Measurements from ENCODE around the gene RPTOR. TPM values are rescaled to one million over a fixed set of nuclear protein-coding genes. Genes with fewer than 3 reads are reported as not detected.

Gene RPTOR
- total RNA-seq, 4 donors from 2014 or later = 19.0 to 48.3 (median 27.3) TPM

- H3K4me3 ChIP-seq = no peak overlapping the region
- no peaks in the 10 kb centered on the region for H3K27me3 ChIP-seq
- H3K36me3 ChIP-seq = no peaks in the 10 kb centered on the region
- intact Hi-C loops (cut with DNase I; ENCODE audit: low total_unique reads) = no loop called here
- peaks cover 3 to 8% of the 10 kb centered on the region in 2 donors for H3K4me1 ChIP-seq
- no peaks in the 10 kb centered on the region for H3K9me3 ChIP-seq
- H3K27ac ChIP-seq = no peak overlapping the region
- TF ChIP-seq, protein P1, sequence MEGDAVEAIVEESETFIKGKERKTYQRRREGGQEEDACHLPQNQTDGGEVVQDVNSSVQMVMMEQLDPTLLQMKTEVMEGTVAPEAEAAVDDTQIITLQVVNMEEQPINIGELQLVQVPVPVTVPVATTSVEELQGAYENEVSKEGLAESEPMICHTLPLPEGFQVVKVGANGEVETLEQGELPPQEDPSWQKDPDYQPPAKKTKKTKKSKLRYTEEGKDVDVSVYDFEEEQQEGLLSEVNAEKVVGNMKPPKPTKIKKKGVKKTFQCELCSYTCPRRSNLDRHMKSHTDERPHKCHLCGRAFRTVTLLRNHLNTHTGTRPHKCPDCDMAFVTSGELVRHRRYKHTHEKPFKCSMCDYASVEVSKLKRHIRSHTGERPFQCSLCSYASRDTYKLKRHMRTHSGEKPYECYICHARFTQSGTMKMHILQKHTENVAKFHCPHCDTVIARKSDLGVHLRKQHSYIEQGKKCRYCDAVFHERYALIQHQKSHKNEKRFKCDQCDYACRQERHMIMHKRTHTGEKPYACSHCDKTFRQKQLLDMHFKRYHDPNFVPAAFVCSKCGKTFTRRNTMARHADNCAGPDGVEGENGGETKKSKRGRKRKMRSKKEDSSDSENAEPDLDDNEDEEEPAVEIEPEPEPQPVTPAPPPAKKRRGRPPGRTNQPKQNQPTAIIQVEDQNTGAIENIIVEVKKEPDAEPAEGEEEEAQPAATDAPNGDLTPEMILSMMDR (IDR thresholded peaks at IDR 0.05) = no peak
- TF ChIP-seq POLR2A (IDR thresholded peaks at IDR 0.05) = no peak
- no peak for DNase-seq
These were observed 437.9 kb downstream of the RPTOR start for GRCh38 chr17:80982426-80982974.

DNA sequence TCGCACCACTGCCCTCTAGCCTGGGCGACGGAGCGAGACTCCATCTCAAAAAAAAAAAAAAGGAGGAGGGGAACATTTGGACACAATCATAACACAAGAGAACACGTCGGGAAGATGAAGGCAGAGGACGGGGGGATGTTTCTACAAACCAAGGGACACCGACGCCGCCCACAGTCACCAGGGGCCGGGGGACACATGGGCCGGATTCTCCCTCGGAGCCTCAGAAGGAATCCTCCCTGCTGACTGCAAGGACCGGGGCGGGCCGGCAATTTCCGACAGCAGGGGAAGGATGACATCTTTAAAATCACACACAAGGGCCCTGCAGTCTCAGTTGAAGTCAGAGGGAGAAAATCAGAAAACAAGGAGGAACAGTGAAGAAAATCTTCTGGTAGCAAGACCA lies 438.9 kb downstream of the RPTOR start:
- intact Hi-C loops (cut with DNase I; ENCODE audit: low total_unique reads) = no loop called here
- H3K9me3 ChIP-seq = no peaks in the 10 kb centered on the region
- H3K36me3 ChIP-seq = no peaks in the 10 kb centered on the region
- no peak for DNase-seq
- TF ChIP-seq POLR2A (IDR thresholded peaks at IDR 0.05) = no peak
- TF ChIP-seq, protein P1 (IDR thresholded peaks at IDR 0.05) = no peak
- H3K27ac ChIP-seq = no peak overlapping the region
- H3K4me3 ChIP-seq = no peak overlapping the region
- peaks cover 3 to 8% of the 10 kb centered on the region in 2 donors for H3K4me1 ChIP-seq
- no peaks in the 10 kb centered on the region for H3K27me3 ChIP-seq

- H3K27ac ChIP-seq = no peak overlapping the region
- TF ChIP-seq, protein P1 (IDR thresholded peaks at IDR 0.05) = no peak
- no peak for TF ChIP-seq POLR2A (IDR thresholded peaks at IDR 0.05)
- no peak overlapping the region for H3K4me3 ChIP-seq
- no peaks in the 10 kb centered on the region for H3K9me3 ChIP-seq
- DNase-seq = peak in 1 of 2 donors; percentile 35
- no peaks in the 10 kb centered on the region for H3K36me3 ChIP-seq
- intact Hi-C loops (cut with DNase I; ENCODE audit: low total_unique reads) = no loop called here
- H3K4me1 ChIP-seq = peaks cover 3 to 8% of the 10 kb centered on the region in 2 donors
- H3K27me3 ChIP-seq = no peaks in the 10 kb centered on the region
These were observed 440.1 kb downstream of the RPTOR start for GRCh38 chr17:80984749-80985148.

GRCh38 chr17:80986046-80986445 lies 441.4 kb downstream of the RPTOR start:
- Histone ChIP-seq H3K4me3 (no peak overlapping the region), H3K36me3 (no peaks in the 10 kb centered on the region), H3K9me3 (no peaks in the 10 kb centered on the region), H3K4me1 (peaks cover under 1 to 6% of the 10 kb centered on the region in 2 donors), H3K27me3 (no peaks in the 10 kb centered on the region), H3K27ac (no peak overlapping the region)
- TF ChIP-seq POLR2A (IDR thresholded peaks at IDR 0.05) = no peak
- TF ChIP-seq, protein P1 (IDR thresholded peaks at IDR 0.05) = no peak
- intact Hi-C loops (cut with DNase I; ENCODE audit: low total_unique reads) = no loop called here
- DNase-seq = no peak

DNA sequence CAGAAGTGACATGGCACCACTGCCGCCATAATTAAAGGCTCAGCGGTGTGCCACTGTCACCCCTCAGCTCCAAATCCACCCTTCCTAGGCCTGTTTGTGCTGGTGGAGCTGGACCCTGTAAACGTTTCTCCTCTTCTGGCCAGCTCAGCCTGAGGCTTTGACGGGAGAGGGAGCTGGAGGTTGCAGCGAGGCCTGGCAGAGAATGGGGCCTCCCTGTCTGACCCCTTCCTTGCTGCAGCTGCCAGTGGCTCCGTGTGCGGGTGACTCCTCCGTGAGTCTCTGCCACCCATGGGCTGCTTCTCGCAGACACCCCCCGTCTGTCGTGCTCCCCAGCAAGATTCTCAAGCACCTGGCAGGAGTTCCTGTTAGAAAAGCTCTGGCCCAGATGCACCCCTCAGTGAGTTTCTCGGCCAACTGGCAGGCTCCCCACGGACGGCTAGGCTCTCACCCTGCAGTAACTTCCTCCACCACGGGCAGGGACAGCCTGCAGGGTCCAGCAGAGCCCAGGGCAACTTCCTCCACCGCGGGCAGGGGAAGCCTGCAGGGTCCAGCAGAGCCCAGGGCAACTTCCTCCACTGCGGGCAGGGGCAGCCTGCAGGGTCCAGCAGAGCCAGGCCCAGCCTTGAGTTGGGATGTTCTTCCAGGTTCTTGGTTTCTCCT lies 442.3 kb downstream of the RPTOR start:
- Histone ChIP-seq H3K36me3 (no peaks in the 10 kb centered on the region), H3K9me3 (no peaks in the 10 kb centered on the region), H3K27ac (no peak overlapping the region), H3K27me3 (no peaks in the 10 kb centered on the region), H3K4me1 (no peaks in the 10 kb centered on the region), H3K4me3 (no peak overlapping the region)
- TF ChIP-seq POLR2A (IDR thresholded peaks at IDR 0.05) = no peak
- TF ChIP-seq, protein P1 (IDR thresholded peaks at IDR 0.05) = no peak
- DNase-seq = peak; percentile 16 to 17
- intact Hi-C loops (cut with DNase I; ENCODE audit: low total_unique reads) = no loop called here
